GM19438 (cell line): ENCODE measurements around the gene ZNF821.
"Not testable (repeated sequence)": the region's sequence is repeated elsewhere in the genome, so short reads cannot be mapped to it uniquely, and the experiment has no call there.

Experiments
- ATAC-seq: cut with Tn5 transposase; IDR thresholded peaks from one replicate; pipeline ENCODE4 v1.9.1; 2021; ENCODE audit warnings: low read depth; ENCODE audit not compliant: unreplicated experiment

ZNF821 gene

GRCh38 chr16:71903608-71904007 is 19.6 kb upstream of the ZNF821 start:
- no peak for ATAC-seq

- no peak for ATAC-seq
Measured at GRCh38 chr16:71902656-71903365, 18.8 kb upstream of the ZNF821 start.

GRCh38 chr16:71899171-71899570 is 15.2 kb upstream of the ZNF821 start:
- no peak for ATAC-seq

GRCh38 chr16:71896764-71897368 is 12.9 kb upstream of the ZNF821 start:
- no peak for ATAC-seq

GRCh38 chr16:71895679-71896365 is 11.8 kb upstream of the ZNF821 start:
- peak; percentile 26 for ATAC-seq

- ATAC-seq: peak; percentile 68
Measured at GRCh38 chr16:71894921-71895678, 11.1 kb upstream of the ZNF821 start, which contains the start of gene IST1. TSS of gene IST1 (plus strand) at chr16:71895531. CDS start at chr16:71915641, 20,110 bp downstream.

GRCh38 chr16:71894229-71894920 is 10.4 kb upstream of the ZNF821 start:
- ATAC-seq: peak; percentile 39

GRCh38 chr16:71893888-71894228 is 9.9 kb upstream of the ZNF821 start:
- peak; percentile 1 for ATAC-seq

GRCh38 chr16:71889147-71889546 is 5.2 kb upstream of the ZNF821 start:
- no peak for ATAC-seq

- no peak for ATAC-seq
Measured at GRCh38 chr16:71885261-71885650, 1.3 kb upstream of the ZNF821 start.

- ATAC-seq: peak; percentile 44
Measured at GRCh38 chr16:71883168-71883848, 674 bp downstream of the ZNF821 start.

GRCh38 chr16:71882505-71883167 is 1.3 kb downstream of the ZNF821 start:
- ATAC-seq: no peak

- no peak for ATAC-seq
Measured at GRCh38 chr16:71880176-71880575, 3.8 kb downstream of the ZNF821 start.

- no peak for ATAC-seq
Measured at GRCh38 chr16:71878911-71879310, 5.1 kb downstream of the ZNF821 start.

- ATAC-seq: no peak
Measured at GRCh38 chr16:71873199-71873598, 10.8 kb downstream of the ZNF821 start.

GRCh38 chr16:71870818-71871217 is 13.2 kb downstream of the ZNF821 start:
- no peak for ATAC-seq

- ATAC-seq: no peak
Measured at GRCh38 chr16:71869089-71869488, 14.9 kb downstream of the ZNF821 start.

- ATAC-seq: no peak
Measured at GRCh38 chr16:71867939-71868338, 16.0 kb downstream of the ZNF821 start.

GRCh38 chr16:71867175-71867574 is 16.8 kb downstream of the ZNF821 start:
- ATAC-seq: not testable (repeated sequence)
